ENCODE results near the gene CHD3. TPM values are rescaled to one million over a fixed set of nuclear protein-coding genes. Genes with fewer than 3 reads are reported as not detected.
A peak's percentile ranks its signal among the peaks of the same experiment; 100 is the strongest.

Gene CHD3
- total and polyA plus RNA-seq, 8 donors, result 35.9 to 143 (median 45.3) TPM

DNA sequence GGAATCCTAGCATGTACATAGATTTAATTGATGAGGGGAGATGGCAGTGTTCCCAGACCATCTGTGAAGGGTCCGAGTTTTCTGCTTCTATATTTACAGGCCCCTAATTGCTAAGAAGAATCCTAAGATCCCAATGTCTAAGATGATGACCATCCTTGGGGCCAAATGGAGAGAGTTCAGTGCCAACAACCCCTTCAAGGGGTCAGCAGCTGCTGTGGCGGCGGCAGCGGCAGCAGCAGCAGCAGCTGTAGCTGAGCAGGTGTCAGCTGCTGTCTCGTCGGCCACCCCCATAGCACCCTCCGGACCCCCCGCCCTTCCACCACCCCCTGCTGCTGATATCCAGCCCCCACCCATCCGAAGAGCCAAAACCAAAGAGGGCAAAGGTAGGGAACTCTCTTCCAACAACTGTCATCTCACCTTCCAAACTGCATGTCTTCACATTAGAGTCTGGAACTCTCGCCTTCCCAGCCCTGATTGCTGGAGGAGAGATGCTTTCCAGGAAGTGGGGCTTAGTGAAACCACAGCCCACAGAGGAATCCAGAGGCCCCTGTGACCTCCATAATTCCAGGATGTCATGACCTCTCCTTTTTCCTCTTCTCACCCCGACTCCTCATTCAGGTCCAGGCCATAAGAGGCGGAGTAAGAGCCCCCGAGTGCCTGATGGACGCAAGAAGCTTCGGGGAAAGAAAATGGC lies 4.7 kb downstream of the CHD3 start:
- Histone ChIP-seq H3K27me3 (no peaks in the 10 kb centered on the region), H3K36me3 (peaks cover 3 to 26% (median 13%) of the 10 kb centered on the region in 3 donors), H3K4me1 (peaks cover 15 to 23% (median 15%) of the 10 kb centered on the region in 3 donors), H3K27ac (no peak overlapping the region), H3K4me3 (no peak overlapping the region), H3K9me3 (no peaks in the 10 kb centered on the region)
- 90 to 92% methylated on average over 15 of the region's 15 CpGs for WGBS, 2 donors
- FAIRE-seq (no peak), DNase-seq (peak in 1 of 6 donors; percentile 5), ATAC-seq (no peak)
- TF ChIP-seq, protein P1, sequence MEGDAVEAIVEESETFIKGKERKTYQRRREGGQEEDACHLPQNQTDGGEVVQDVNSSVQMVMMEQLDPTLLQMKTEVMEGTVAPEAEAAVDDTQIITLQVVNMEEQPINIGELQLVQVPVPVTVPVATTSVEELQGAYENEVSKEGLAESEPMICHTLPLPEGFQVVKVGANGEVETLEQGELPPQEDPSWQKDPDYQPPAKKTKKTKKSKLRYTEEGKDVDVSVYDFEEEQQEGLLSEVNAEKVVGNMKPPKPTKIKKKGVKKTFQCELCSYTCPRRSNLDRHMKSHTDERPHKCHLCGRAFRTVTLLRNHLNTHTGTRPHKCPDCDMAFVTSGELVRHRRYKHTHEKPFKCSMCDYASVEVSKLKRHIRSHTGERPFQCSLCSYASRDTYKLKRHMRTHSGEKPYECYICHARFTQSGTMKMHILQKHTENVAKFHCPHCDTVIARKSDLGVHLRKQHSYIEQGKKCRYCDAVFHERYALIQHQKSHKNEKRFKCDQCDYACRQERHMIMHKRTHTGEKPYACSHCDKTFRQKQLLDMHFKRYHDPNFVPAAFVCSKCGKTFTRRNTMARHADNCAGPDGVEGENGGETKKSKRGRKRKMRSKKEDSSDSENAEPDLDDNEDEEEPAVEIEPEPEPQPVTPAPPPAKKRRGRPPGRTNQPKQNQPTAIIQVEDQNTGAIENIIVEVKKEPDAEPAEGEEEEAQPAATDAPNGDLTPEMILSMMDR (IDR thresholded peaks at IDR 0.05), result no peak
- intact Hi-C loops (cut with DNase I), result no loop called here

DNA sequence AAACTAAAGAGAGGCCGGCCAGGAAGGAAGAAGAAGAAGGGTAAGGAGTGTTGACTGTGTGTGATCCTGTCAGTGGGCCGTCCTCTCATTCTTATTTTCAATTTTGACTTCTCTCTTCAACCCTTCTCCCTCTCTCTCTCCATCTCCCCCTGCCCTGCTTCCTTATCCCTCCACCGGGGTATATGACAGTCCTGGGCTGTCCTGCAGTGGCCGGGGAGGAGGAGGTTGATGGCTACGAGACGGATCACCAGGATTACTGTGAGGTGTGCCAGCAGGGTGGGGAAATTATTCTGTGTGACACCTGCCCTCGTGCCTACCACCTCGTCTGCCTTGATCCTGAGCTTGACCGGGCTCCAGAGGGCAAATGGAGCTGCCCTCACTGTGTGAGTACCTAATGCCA lies 5.6 kb downstream of the CHD3 start:
- Histone ChIP-seq H3K27ac (no peak overlapping the region), H3K27me3 (no peaks in the 10 kb centered on the region), H3K36me3 (peaks cover 5 to 35% (median 20%) of the 10 kb centered on the region in 3 donors), H3K4me1 (peaks cover 8 to 14% (median 8%) of the 10 kb centered on the region in 3 donors), H3K4me3 (no peak overlapping the region), H3K9me3 (no peaks in the 10 kb centered on the region)
- intact Hi-C loops (cut with DNase I), result no loop called here
- no peak for FAIRE-seq
- ATAC-seq, result no peak
- TF ChIP-seq, protein P1 (IDR thresholded peaks at IDR 0.05), result no peak
- no peak for DNase-seq
- WGBS, 2 donors, result 87 to 88% methylated on average over 9 of the region's 9 CpGs

DNA sequence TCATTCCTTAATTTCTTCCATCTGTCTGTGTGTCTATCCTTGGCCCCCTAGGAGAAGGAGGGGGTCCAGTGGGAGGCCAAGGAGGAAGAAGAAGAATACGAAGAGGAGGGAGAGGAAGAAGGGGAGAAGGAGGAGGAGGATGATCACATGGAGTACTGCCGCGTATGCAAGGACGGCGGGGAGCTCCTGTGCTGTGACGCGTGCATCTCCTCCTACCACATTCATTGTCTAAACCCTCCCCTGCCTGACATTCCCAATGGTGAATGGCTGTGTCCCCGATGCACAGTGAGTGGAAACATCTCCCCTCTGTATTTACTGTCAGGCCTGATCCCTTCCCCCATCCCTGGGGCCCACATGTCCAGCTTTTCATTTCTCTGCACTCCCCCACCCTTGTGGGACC lies 6.3 kb downstream of the CHD3 start:
- DNase-seq (no peak), ATAC-seq (no peak), FAIRE-seq (no peak)
- peaks cover 1 to 8% (median 2%) of the 10 kb centered on the region in 3 donors for H3K4me1 ChIP-seq
- no peak overlapping the region for H3K27ac ChIP-seq
- intact Hi-C loops (cut with DNase I), result no loop called here
- H3K4me3 ChIP-seq, result no peak overlapping the region
- 93 to 95% methylated on average over 8 of the region's 8 CpGs for WGBS, 2 donors
- H3K36me3 ChIP-seq, result peaks cover 9 to 38% (median 25%) of the 10 kb centered on the region in 3 donors
- no peaks in the 10 kb centered on the region for H3K27me3 ChIP-seq
- no peaks in the 10 kb centered on the region for H3K9me3 ChIP-seq
- TF ChIP-seq, protein P1 (IDR thresholded peaks at IDR 0.05), result no peak

DNA sequence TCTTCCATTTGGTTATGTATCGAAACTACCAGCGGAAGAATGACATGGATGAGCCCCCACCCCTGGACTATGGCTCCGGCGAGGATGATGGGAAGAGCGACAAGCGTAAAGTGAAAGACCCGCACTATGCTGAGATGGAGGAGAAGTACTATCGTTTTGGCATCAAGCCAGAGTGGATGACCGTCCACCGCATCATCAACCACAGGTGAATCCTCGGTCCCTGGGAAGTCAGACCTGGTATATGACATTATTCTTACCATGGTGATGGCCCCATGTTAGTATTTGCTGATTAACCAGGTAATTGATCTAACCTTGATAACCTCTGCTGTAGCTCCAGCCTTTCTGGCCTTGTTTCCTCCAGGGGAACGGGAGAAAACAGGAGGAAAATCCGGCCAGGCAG lies 8.5 kb downstream of the CHD3 start:
- Histone ChIP-seq H3K9me3 (no peaks in the 10 kb centered on the region), H3K27me3 (no peaks in the 10 kb centered on the region), H3K27ac (no peak overlapping the region), H3K4me1 (peaks cover 0 to 4% (median 0%) of the 10 kb centered on the region in 3 donors), H3K36me3 (peaks cover 13 to 47% (median 25%) of the 10 kb centered on the region in 3 donors), H3K4me3 (no peak overlapping the region)
- TF ChIP-seq, protein P1 (IDR thresholded peaks at IDR 0.05), result no peak
- no peak for FAIRE-seq
- no peak for ATAC-seq
- 75 to 80% methylated on average over 13 of the region's 13 CpGs for WGBS, 2 donors
- no peak for DNase-seq
- intact Hi-C loops (cut with DNase I), result no loop called here

DNA sequence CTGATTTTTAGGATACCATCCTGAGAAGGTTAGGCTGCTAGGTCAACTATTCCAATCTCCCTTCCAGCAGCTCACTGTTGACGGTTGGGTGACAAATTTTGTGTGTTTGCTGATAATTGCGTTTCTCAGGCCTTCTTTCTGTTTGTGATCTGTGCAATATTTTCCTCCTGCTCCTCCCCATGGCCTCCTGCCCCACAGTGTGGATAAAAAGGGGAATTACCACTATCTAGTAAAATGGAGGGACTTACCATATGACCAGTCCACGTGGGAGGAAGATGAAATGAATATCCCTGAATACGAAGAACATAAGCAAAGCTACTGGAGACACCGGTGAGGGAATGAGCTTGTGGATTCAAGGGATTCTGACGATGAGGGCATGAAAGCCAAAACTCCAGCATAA lies 9.2 kb downstream of the CHD3 start:
- DNase-seq (no peak), ATAC-seq (peak; percentile 75 to 92 (median 90)), FAIRE-seq (no peak)
- no peak overlapping the region for H3K27ac ChIP-seq
- H3K36me3 ChIP-seq, result peaks cover 13 to 47% (median 29%) of the 10 kb centered on the region in 3 donors
- H3K27me3 ChIP-seq, result no peaks in the 10 kb centered on the region
- no peak overlapping the region for H3K4me3 ChIP-seq
- no peaks in the 10 kb centered on the region for H3K9me3 ChIP-seq
- TF ChIP-seq, protein P1 (IDR thresholded peaks at IDR 0.05), result peak in 3 of 4 donors; percentile 7 to 18 (median 18)
- peaks cover 0 to 4% (median 0%) of the 10 kb centered on the region in 3 donors for H3K4me1 ChIP-seq
- intact Hi-C loops (cut with DNase I), result no loop called here
- WGBS, 2 donors, result 33 to 34% methylated on average over 6 of the region's 6 CpGs

Measured in pancreas (tissue), 10 donors.